Panc1 (cell line): ENCODE results near the gene PARP4. TPM values are rescaled to one million over a fixed set of nuclear protein-coding genes. Genes with fewer than 3 reads are reported as not detected.
"Not testable (repeated sequence)": the region's sequence is repeated elsewhere in the genome, so short reads cannot be mapped to it uniquely, and the experiment has no call there.

Source experiments
- ATAC-seq: fragments of 200-7000 bp; cut with Tn5 transposase; 2 replicates; pipeline ENCODE4 v1.9.1; 2020; ENCODE audit warnings: mild to moderate bottlenecking, moderate library complexity
- BruUV-seq: library from RNA; stranded (reverse); fragments of 400-500 nt; replicated peaks from 2 replicates; lab custom pipeline; 2021; lab: Mats Ljungman, UMichigan
- CTCF ChIA-PET: fragments of 300-600 bp; sonication (Branson Sonifier 250); formaldehyde crosslinking; loops from one replicate; lab custom pipeline; 2022; ENCODE audit warnings: antibody characterized with exemption; lab: Charles Lee
- POLR2A ChIA-PET: fragments of 300-600 bp; sonication (Branson Sonifier 250); formaldehyde crosslinking; loops from one replicate; lab custom pipeline; 2022; ENCODE audit warnings: antibody characterized with exemption; lab: Charles Lee
- DNase-seq: peaks from one replicate; pipeline ENCODE4 v3.0.0-alpha.2; 2010; ENCODE audit warnings: low read depth, low spot score
- H3K27ac ChIP-seq: 2 replicates; pipeline ENCODE4 v1.5.1; 2011; ENCODE audit warnings: mild to moderate bottlenecking, low read length, inconsistent platforms
- H3K27me3 ChIP-seq: fragments of 200-500 bp; sonication (Bioruptor generic); 2 replicates; pipeline ENCODE4 v1.6.0; 2014; ENCODE audit warnings: low read length, inconsistent platforms; ENCODE audit not compliant: control insufficient read depth, insufficient read depth
- H3K36me3 ChIP-seq: fragments of 200-500 bp; sonication (Bioruptor generic); 2 replicates; pipeline ENCODE4 v1.5.1; 2014; ENCODE audit warnings: inconsistent platforms, mild to moderate bottlenecking, low read length, moderate library complexity; ENCODE audit not compliant: control insufficient read depth, insufficient read depth
- H3K4me1 ChIP-seq: 2 replicates; pipeline ENCODE4 v1.5.1; 2011; ENCODE audit warnings: inconsistent platforms, mild to moderate bottlenecking, low read length, moderate library complexity; ENCODE audit not compliant: control insufficient read depth, insufficient read depth
- H3K4me3 ChIP-seq, 2 experiments: 2 replicates each; pipeline ENCODE4 v1.5.1; 2011 to 2012; ENCODE audit warnings: low read depth in 2 of 2, low read length in 2 of 2, mild to moderate bottlenecking in 2 of 2, inconsistent platforms in 1 of 2, moderate library complexity in 1 of 2
- H3K9me3 ChIP-seq: fragments of 200-500 bp; sonication (Bioruptor generic); 2 replicates; pipeline ENCODE4 v1.5.1; 2014; ENCODE audit warnings: low read depth, mild to moderate bottlenecking, inconsistent platforms, low read length, moderate library complexity; ENCODE audit not compliant: control insufficient read depth, insufficient read depth
- CTCF ChIP-seq: fragments of 450-650 bp; IDR thresholded peaks from 2 replicates; pipeline ENCODE4 v1.5.1; 2017; ENCODE audit warnings: mild to moderate bottlenecking
- POLR2AphosphoS5 ChIP-seq: IDR thresholded peaks from 2 replicates; pipeline ENCODE4 v1.6.1; 2012; ENCODE audit warnings: mild to moderate bottlenecking, low read depth, low read length, moderate library complexity
- SIN3A ChIP-seq: IDR thresholded peaks from 2 replicates; pipeline ENCODE4 v1.6.1; 2012; ENCODE audit warnings: low read depth, mild to moderate bottlenecking, low read length, moderate library complexity, borderline replicate concordance; ENCODE audit not compliant: insufficient read depth
- TCF7L2 ChIP-seq: IDR thresholded peaks from 2 replicates; pipeline ENCODE4 v1.6.1; 2011; ENCODE audit warnings: mild to moderate bottlenecking, low read depth, low read length, inconsistent platforms
- in situ Hi-C: cut with HindIII; loops from 2 replicates; pipeline ENCODE4 v1.10.0; 2016; ENCODE audit warnings: low sequenced_read_pairs, low pct_unique_long_range_greater_than_20kb
- intact Hi-C: fragments of 100-400 bp; cut with micrococcal nuclease; formaldehyde crosslinking; loops from one replicate; pipeline ENCODE4 v1.10.0; 2022; ENCODE audit not compliant: unreplicated experiment
- total RNA-seq: library from RNA; stranded (reverse); gene quantifications from one replicate; pipeline ENCODE4 v1.2.1, GENCODE V29; 2021; ENCODE audit not compliant: unreplicated experiment
- TF ChIP-seq, protein P1 (sequence below), 2 experiments: IDR thresholded peaks; 2 replicates each; pipeline ENCODE4 v1.6.1; 2011 to 2012; ENCODE audit warnings: low read depth in 2 of 2, control low read depth in 1 of 2, low read length in 1 of 2, mild to moderate bottlenecking in 1 of 2, moderate library complexity in 1 of 2; ENCODE audit not compliant: insufficient read depth in 1 of 2

PARP4 gene
- total RNA-seq, 1 experiment from 2014 or later = 44.0 TPM

GRCh38 chr13:24384091-24384490 is 128.5 kb downstream of the PARP4 start:
- CTCF ChIA-PET, intact Hi-C loops, H3K27me3 ChIP-seq, H3K4me1 ChIP-seq, DNase-seq, H3K36me3 ChIP-seq, in situ Hi-C loops, ATAC-seq, H3K27ac ChIP-seq, BruUV-seq, H3K4me3 ChIP-seq, H3K9me3 ChIP-seq, POLR2A ChIA-PET: not testable (repeated sequence)

GRCh38 chr13:24381541-24382265 is 130.9 kb downstream of the PARP4 start:
- BruUV-seq = no TSS peak
- Histone ChIP-seq H3K27ac (no peak overlapping the region), H3K27me3 (peaks cover 4% of the 10 kb centered on the region), H3K4me3 (no peak overlapping the region), H3K9me3 (no peaks in the 10 kb centered on the region), H3K4me1 (no peaks in the 10 kb centered on the region), H3K36me3 (no peaks in the 10 kb centered on the region)
- intact Hi-C loops = no loop called here
- no peak for ATAC-seq
- ChIA-PET POLR2A (no interaction called here), CTCF (no interaction called here)
- no peak for DNase-seq
- TF ChIP-seq, protein P1, sequence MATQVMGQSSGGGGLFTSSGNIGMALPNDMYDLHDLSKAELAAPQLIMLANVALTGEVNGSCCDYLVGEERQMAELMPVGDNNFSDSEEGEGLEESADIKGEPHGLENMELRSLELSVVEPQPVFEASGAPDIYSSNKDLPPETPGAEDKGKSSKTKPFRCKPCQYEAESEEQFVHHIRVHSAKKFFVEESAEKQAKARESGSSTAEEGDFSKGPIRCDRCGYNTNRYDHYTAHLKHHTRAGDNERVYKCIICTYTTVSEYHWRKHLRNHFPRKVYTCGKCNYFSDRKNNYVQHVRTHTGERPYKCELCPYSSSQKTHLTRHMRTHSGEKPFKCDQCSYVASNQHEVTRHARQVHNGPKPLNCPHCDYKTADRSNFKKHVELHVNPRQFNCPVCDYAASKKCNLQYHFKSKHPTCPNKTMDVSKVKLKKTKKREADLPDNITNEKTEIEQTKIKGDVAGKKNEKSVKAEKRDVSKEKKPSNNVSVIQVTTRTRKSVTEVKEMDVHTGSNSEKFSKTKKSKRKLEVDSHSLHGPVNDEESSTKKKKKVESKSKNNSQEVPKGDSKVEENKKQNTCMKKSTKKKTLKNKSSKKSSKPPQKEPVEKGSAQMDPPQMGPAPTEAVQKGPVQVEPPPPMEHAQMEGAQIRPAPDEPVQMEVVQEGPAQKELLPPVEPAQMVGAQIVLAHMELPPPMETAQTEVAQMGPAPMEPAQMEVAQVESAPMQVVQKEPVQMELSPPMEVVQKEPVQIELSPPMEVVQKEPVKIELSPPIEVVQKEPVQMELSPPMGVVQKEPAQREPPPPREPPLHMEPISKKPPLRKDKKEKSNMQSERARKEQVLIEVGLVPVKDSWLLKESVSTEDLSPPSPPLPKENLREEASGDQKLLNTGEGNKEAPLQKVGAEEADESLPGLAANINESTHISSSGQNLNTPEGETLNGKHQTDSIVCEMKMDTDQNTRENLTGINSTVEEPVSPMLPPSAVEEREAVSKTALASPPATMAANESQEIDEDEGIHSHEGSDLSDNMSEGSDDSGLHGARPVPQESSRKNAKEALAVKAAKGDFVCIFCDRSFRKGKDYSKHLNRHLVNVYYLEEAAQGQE (IDR thresholded peaks at IDR 0.05; ENCODE audit: insufficient read depth in 1 of 2, low read depth in 2 of 2, low read length in 1 of 2) = no peak
- TF ChIP-seq CTCF = no peak
- TF ChIP-seq SIN3A = no peak
- no peak for TF ChIP-seq TCF7L2
- no peak for TF ChIP-seq POLR2AphosphoS5
- in situ Hi-C loops = no loop called here

DNA sequence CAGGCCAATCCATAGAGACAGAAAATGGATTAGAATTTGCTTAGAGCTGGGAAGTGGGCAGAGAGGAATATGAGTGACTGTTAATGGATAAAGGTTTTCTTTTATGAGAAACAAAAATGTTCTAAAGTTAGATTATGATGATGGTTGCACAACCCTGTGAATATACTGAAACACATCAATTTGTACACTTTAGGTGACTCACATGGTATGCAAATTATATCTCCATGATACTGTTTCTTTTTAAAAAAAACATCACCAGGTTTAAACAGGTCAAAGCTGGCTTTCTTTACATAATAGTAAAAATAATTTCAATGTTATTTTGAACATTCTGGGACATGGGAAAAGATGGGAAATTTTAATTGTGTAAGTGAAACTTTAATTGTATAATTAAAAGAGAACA is 131.7 kb downstream of the PARP4 start:
- in situ Hi-C loops, H3K4me1 ChIP-seq, BruUV-seq, H3K36me3 ChIP-seq, DNase-seq, H3K9me3 ChIP-seq, H3K27me3 ChIP-seq, POLR2A ChIA-PET, H3K4me3 ChIP-seq, intact Hi-C loops, ATAC-seq, CTCF ChIA-PET, H3K27ac ChIP-seq: not testable (repeated sequence)

GRCh38 chr13:24380227-24380626 is 132.4 kb downstream of the PARP4 start:
- BruUV-seq, H3K36me3 ChIP-seq, POLR2A ChIA-PET, H3K4me3 ChIP-seq, ATAC-seq, in situ Hi-C loops, H3K9me3 ChIP-seq, H3K27me3 ChIP-seq, H3K27ac ChIP-seq, H3K4me1 ChIP-seq, intact Hi-C loops, CTCF ChIA-PET, DNase-seq: not testable (repeated sequence)

DNA sequence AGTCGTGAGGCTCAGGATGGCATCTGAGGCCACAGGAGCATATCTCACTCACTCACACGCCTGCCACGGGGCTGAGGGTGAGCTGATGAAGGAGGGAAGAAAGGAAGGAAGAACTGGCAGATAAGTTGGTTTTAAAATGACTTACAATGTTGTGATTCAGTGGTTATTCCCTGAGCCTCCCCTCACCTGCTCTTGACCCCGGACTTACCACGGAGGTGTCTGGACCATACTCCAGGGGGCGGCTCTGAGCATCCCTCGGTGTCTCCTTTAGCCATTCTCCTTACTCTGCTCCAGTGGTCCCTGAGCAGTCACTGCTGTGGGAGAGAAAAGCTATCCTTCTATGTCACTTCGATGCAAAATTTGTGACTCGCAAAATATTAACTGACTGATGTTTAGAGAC is 141.3 kb downstream of the PARP4 start:
- POLR2A ChIA-PET = not testable (repeated sequence)

More for the DNA sequence above, 141.3 kb downstream of the PARP4 start:
- in situ Hi-C loops, BruUV-seq, ATAC-seq, intact Hi-C loops, H3K27ac ChIP-seq, H3K4me3 ChIP-seq, H3K36me3 ChIP-seq, DNase-seq, H3K9me3 ChIP-seq, H3K4me1 ChIP-seq, H3K27me3 ChIP-seq, CTCF ChIA-PET: not testable (repeated sequence)
